Kidney (tissue), 14 donors: ENCODE results near the gene ANKRD31. TPM values are rescaled to one million over a fixed set of nuclear protein-coding genes. Genes with fewer than 3 reads are reported as not detected.

Experiments used
- DNase-seq, 5 donors: peaks; one replicate each; pipeline ENCODE4 v3.0.0-alpha.2; 2013 to 2020
- FAIRE-seq: peaks from 2 replicates; lab custom pipeline; 2012; peaks lifted over from hg19 to GRCh38; lab: Jason Lieb, UNC
- H3K27ac ChIP-seq, 2 donors: one replicate each; pipeline ENCODE4 v1.7.0; 2013; ENCODE audit warnings: low read depth in 2 of 2, low read length in 2 of 2, inconsistent platforms in 1 of 2
- H3K27me3 ChIP-seq: one replicate; pipeline ENCODE4 v1.7.1; 2013; ENCODE audit warnings: low read length, inconsistent platforms; ENCODE audit not compliant: control insufficient read depth, insufficient read depth
- H3K36me3 ChIP-seq, 3 donors: one replicate each; pipeline versions ENCODE4 v1.7.0 to v1.7.1; 2013; ENCODE audit warnings: low read length in 3 of 3, control low read depth in 1 of 3, inconsistent platforms in 1 of 3; ENCODE audit not compliant: insufficient read depth in 3 of 3, control insufficient read depth in 2 of 3
- H3K4me1 ChIP-seq, 3 donors: one replicate each; pipeline versions ENCODE4 v1.7.0 to v1.7.1; 2013; ENCODE audit warnings: low read length in 3 of 3, inconsistent platforms in 1 of 3, low read depth in 1 of 3; ENCODE audit not compliant: control insufficient read depth in 2 of 3, insufficient read depth in 2 of 3
- H3K4me3 ChIP-seq, 3 donors: one replicate each; pipeline versions ENCODE4 v1.7.0 to v1.8.1; 2013; ENCODE audit warnings: low read length in 3 of 3, control low read depth in 1 of 3, inconsistent platforms in 1 of 3
- H3K9ac ChIP-seq, 3 donors: one replicate each; pipeline versions ENCODE4 v1.7.0 to v1.7.1; 2013; ENCODE audit warnings: low read length in 3 of 3, control low read depth in 1 of 3, inconsistent platforms in 1 of 3
- H3K9me3 ChIP-seq, 3 donors: one replicate each; pipeline versions ENCODE4 v1.7.0 to v1.7.1; 2013; ENCODE audit warnings: low read length in 3 of 3, control low read depth in 1 of 3, inconsistent platforms in 1 of 3; ENCODE audit not compliant: control insufficient read depth in 2 of 3, insufficient read depth in 1 of 3
- CTCF ChIP-seq: IDR thresholded peaks from 3 replicates; pipeline ENCODE4 v1.5.1; 2012; ENCODE audit warnings: mild to moderate bottlenecking, moderate library complexity, borderline replicate concordance; ENCODE audit not compliant: insufficient read depth; ENCODE audit errors: extremely low read depth
- intact Hi-C: fragments of 100-400 bp; cut with DNase I; formaldehyde crosslinking; loops from one replicate; pipeline ENCODE4 v1.11.1; 2022
- polyA plus RNA-seq: library from polyadenylated mRNA; stranded (reverse); fragments of 350-450 nt; fragmentation: Illumina TruSeq; extraction: RNeasy Lipid Tissue Mini Kit (QIAGEN cat#74804); gene quantifications from one replicate; pipeline ENCODE4 v1.2.3, GENCODE V29; 2014; ENCODE audit warnings: low read depth, low replicate concordance; ENCODE audit not compliant: insufficient read depth
- total RNA-seq: library from RNA; stranded (reverse); fragmentation: NEBNext Ultra II Directional; extraction: Animal tissue kit (Norgen Biotek cat#: 25700); gene quantifications from one replicate; pipeline ENCODE4 v1.2.1, GENCODE V29; 2021
- donor health status: control.
- donor health status: control.
- donor health status: control.
- donor health status: control.
- donor health status: control.
- donor health status: DM: yes; HTN: yes; CAD: no.
- donor health status: Normal renal cell carcinoma (clear cell type).

The ANKRD31 gene
- total and polyA plus RNA-seq, 2 donors from 2014 or later: 0.17 to 0.38 TPM

- FAIRE-seq: no peak
- H3K36me3 ChIP-seq: no peaks in the 10 kb centered on the region
- H3K27me3 ChIP-seq: no peaks in the 10 kb centered on the region
- DNase-seq: no peak
- no peak overlapping the region for H3K27ac ChIP-seq
- H3K9ac ChIP-seq: no peak overlapping the region
- TF ChIP-seq CTCF: no peak
- peaks cover 0 to 5% (median 0%) of the 10 kb centered on the region in 3 donors for H3K9me3 ChIP-seq
- intact Hi-C loops: no loop called here
- H3K4me1 ChIP-seq: peaks cover 0 to 2% (median 0%) of the 10 kb centered on the region in 3 donors
- H3K4me3 ChIP-seq: no peak overlapping the region
These were observed 22.3 kb downstream of the ANKRD31 start for GRCh38 chr5:75214409-75214808.

GRCh38 chr5:75203604-75204003 lies 33.1 kb downstream of the ANKRD31 start:
- FAIRE-seq (no peak), DNase-seq (no peak)
- Histone ChIP-seq H3K36me3 (no peaks in the 10 kb centered on the region), H3K9ac (no peak overlapping the region), H3K4me1 (no peaks in the 10 kb centered on the region), H3K27me3 (no peaks in the 10 kb centered on the region), H3K9me3 (no peaks in the 10 kb centered on the region), H3K27ac (no peak overlapping the region), H3K4me3 (no peak overlapping the region)
- TF ChIP-seq CTCF: no peak
- intact Hi-C loops: no loop called here

GRCh38 chr5:75202935-75203334 lies 33.7 kb downstream of the ANKRD31 start:
- Histone ChIP-seq H3K4me3 (no peak overlapping the region), H3K9me3 (no peaks in the 10 kb centered on the region), H3K9ac (no peak overlapping the region), H3K27ac (no peak overlapping the region), H3K4me1 (no peaks in the 10 kb centered on the region), H3K27me3 (no peaks in the 10 kb centered on the region), H3K36me3 (no peaks in the 10 kb centered on the region)
- no peak for DNase-seq
- FAIRE-seq: no peak
- no peak for TF ChIP-seq CTCF
- intact Hi-C loops: no loop called here

GRCh38 chr5:75200776-75201175 lies 35.9 kb downstream of the ANKRD31 start:
- Histone ChIP-seq H3K27ac (no peak overlapping the region), H3K9me3 (no peaks in the 10 kb centered on the region), H3K27me3 (no peaks in the 10 kb centered on the region), H3K4me3 (no peak overlapping the region), H3K4me1 (no peaks in the 10 kb centered on the region), H3K36me3 (no peaks in the 10 kb centered on the region), H3K9ac (no peak overlapping the region)
- intact Hi-C loops: no loop called here
- TF ChIP-seq CTCF: no peak
- DNase-seq (no peak), FAIRE-seq (no peak)
